HepG2 (cell line): ENCODE measurements around the gene ALDOA. TPM values are rescaled to one million over a fixed set of nuclear protein-coding genes. Genes with fewer than 3 reads are reported as not detected.
A peak's percentile ranks its signal among the peaks of the same experiment; 100 is the strongest.

Source experiments
- AHDC1 ChIP-seq: sonication (generic); formaldehyde crosslinking; IDR thresholded peaks from 2 replicates; pipeline ENCODE4 v1.5.1; 2020; ENCODE audit warnings: mild to moderate bottlenecking, missing genetic modification reagents, borderline replicate concordance
- CBFB ChIP-seq: sonication (generic); formaldehyde crosslinking; IDR thresholded peaks from 2 replicates; pipeline ENCODE4 v1.4.0; 2020; ENCODE audit warnings: missing genetic modification reagents
- MLXIP ChIP-seq: sonication (generic); formaldehyde crosslinking; IDR thresholded peaks from 2 replicates; pipeline ENCODE4 v1.9.0; 2021; ENCODE audit warnings: missing genetic modification reagents, borderline replicate concordance
- MXD3 ChIP-seq: IDR thresholded peaks from 2 replicates; pipeline ENCODE4 v1.6.1; 2016; ENCODE audit warnings: mild to moderate bottlenecking, missing biosample characterization, missing genetic modification reagents
- NFATC3 ChIP-seq: sonication (generic); formaldehyde crosslinking; IDR thresholded peaks from 2 replicates; pipeline ENCODE4 v1.5.1; 2020; ENCODE audit warnings: mild to moderate bottlenecking, missing genetic modification reagents
- SNRNP70 ChIP-seq: fragments of 200-400 bp; formaldehyde crosslinking; IDR thresholded peaks from 2 replicates; pipeline ENCODE4 v1.6.1; 2017; ENCODE audit warnings: mild to moderate bottlenecking, low read depth, low read length, moderate library complexity
- TRIM24 ChIP-seq: sonication (generic); formaldehyde crosslinking; IDR thresholded peaks from 2 replicates; pipeline ENCODE4 v1.8.0; 2022; ENCODE audit warnings: mild to moderate bottlenecking, missing genetic modification reagents
- ZNF331 ChIP-seq: sonication (generic); formaldehyde crosslinking; IDR thresholded peaks from 2 replicates; pipeline ENCODE4 v1.4.0; 2020; ENCODE audit warnings: missing genetic modification reagents
- ZNF567 ChIP-seq: sonication (generic); formaldehyde crosslinking; IDR thresholded peaks from 2 replicates; pipeline ENCODE4 v1.8.1; 2023; ENCODE audit warnings: mild to moderate bottlenecking, missing genetic modification reagents, borderline replicate concordance
- polyA plus RNA-seq, 8 experiments: library from polyadenylated mRNA; depleted of rRNA in 3 of 8; stranded (reverse) in 7 of 8; unstranded in 1 of 8; fragments of >200 nt; fragmentation: Illumina TruSeq in 4 of 8; extraction: Trizol in 4 of 8; gene quantifications; 2 replicates each; pipeline versions ENCODE4 v1.2.1 to v1.2.3, GENCODE V29; 2011 to 2016; ENCODE audit warnings: low read depth in 4 of 8, missing spikeins in 1 of 8, mixed read lengths in 1 of 8; ENCODE audit not compliant: insufficient read depth in 1 of 8
- total RNA-seq, 5 experiments: library from RNA; depleted of rRNA; stranded (reverse); fragments of >200 nt; fragmentation: Illumina TruSeq; extraction: Trizol; gene quantifications; 2 replicates each; pipeline ENCODE4 v1.2.3, GENCODE V29; 2016; ENCODE audit warnings: low read depth in 1 of 5
- TF ChIP-seq, protein P1 (sequence below): sonication (generic); formaldehyde crosslinking; IDR thresholded peaks from 2 replicates; pipeline ENCODE4 v1.4.0; 2020; ENCODE audit warnings: missing genetic modification reagents
- TF ChIP-seq, protein P2 (sequence below): sonication (generic); formaldehyde crosslinking; IDR thresholded peaks from 2 replicates; pipeline ENCODE4 v1.5.0; 2020; ENCODE audit warnings: mild to moderate bottlenecking, missing genetic modification reagents

Gene ALDOA
- total and polyA plus RNA-seq, 2 of the 13 experiments (the other 11 are each of a cell fraction or from before 2014, with no cell fraction given) = 925 to 1,884 TPM

GRCh38 chr16:30092373-30093010 lies 26.9 kb downstream of the ALDOA start (continued):
- TF ChIP-seq AHDC1 (CRISPR knock-in tag) = no peak
- peak; percentile 59; the same call in 1 of the 2 replicates for TF ChIP-seq ZNF331 (CRISPR knock-in tag)
- TF ChIP-seq ZNF567 = no peak
- TF ChIP-seq CBFB (CRISPR knock-in tag) = peak; percentile 73
- TF ChIP-seq TRIM24 (CRISPR knock-in tag) = no peak
- no peak; the same call in 1 of the 2 replicates for TF ChIP-seq MXD3 (CRISPR knock-in tag)
- TF ChIP-seq NFATC3 (CRISPR knock-in tag) = no peak
- TF ChIP-seq, protein P1, sequence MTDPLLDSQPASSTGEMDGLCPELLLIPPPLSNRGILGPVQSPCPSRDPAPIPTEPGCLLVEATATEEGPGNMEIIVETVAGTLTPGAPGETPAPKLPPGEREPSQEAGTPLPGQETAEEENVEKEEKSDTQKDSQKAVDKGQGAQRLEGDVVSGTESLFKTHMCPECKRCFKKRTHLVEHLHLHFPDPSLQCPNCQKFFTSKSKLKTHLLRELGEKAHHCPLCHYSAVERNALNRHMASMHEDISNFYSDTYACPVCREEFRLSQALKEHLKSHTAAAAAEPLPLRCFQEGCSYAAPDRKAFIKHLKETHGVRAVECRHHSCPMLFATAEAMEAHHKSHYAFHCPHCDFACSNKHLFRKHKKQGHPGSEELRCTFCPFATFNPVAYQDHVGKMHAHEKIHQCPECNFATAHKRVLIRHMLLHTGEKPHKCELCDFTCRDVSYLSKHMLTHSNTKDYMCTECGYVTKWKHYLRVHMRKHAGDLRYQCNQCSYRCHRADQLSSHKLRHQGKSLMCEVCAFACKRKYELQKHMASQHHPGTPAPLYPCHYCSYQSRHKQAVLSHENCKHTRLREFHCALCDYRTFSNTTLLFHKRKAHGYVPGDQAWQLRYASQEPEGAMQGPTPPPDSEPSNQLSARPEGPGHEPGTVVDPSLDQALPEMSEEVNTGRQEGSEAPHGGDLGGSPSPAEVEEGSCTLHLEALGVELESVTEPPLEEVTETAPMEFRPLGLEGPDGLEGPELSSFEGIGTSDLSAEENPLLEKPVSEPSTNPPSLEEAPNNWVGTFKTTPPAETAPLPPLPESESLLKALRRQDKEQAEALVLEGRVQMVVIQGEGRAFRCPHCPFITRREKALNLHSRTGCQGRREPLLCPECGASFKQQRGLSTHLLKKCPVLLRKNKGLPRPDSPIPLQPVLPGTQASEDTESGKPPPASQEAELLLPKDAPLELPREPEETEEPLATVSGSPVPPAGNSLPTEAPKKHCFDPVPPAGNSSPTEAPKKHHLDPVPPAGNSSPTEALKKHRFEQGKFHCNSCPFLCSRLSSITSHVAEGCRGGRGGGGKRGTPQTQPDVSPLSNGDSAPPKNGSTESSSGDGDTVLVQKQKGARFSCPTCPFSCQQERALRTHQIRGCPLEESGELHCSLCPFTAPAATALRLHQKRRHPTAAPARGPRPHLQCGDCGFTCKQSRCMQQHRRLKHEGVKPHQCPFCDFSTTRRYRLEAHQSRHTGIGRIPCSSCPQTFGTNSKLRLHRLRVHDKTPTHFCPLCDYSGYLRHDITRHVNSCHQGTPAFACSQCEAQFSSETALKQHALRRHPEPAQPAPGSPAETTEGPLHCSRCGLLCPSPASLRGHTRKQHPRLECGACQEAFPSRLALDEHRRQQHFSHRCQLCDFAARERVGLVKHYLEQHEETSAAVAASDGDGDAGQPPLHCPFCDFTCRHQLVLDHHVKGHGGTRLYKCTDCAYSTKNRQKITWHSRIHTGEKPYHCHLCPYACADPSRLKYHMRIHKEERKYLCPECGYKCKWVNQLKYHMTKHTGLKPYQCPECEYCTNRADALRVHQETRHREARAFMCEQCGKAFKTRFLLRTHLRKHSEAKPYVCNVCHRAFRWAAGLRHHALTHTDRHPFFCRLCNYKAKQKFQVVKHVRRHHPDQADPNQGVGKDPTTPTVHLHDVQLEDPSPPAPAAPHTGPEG (CRISPR knock-in tag) = peak; percentile 58; the same call in 1 of the 2 replicates
- TF ChIP-seq SNRNP70 = no peak
- TF ChIP-seq MLXIP (CRISPR knock-in tag) = no peak
- TF ChIP-seq, protein P2, sequence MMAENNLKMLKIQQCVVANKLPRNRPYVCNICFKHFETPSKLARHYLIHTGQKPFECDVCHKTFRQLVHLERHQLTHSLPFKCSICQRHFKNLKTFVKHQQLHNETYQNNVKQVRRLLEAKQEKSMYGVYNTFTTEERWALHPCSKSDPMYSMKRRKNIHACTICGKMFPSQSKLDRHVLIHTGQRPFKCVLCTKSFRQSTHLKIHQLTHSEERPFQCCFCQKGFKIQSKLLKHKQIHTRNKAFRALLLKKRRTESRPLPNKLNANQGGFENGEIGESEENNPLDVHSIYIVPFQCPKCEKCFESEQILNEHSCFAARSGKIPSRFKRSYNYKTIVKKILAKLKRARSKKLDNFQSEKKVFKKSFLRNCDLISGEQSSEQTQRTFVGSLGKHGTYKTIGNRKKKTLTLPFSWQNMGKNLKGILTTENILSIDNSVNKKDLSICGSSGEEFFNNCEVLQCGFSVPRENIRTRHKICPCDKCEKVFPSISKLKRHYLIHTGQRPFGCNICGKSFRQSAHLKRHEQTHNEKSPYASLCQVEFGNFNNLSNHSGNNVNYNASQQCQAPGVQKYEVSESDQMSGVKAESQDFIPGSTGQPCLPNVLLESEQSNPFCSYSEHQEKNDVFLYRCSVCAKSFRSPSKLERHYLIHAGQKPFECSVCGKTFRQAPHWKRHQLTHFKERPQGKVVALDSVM (CRISPR knock-in tag) = no peak; the same call in 1 of the 2 replicates
